ENCODE results near the gene BCL10. TPM values are rescaled to one million over a fixed set of nuclear protein-coding genes. Genes with fewer than 3 reads are reported as not detected.

Gene BCL10
- total and polyA plus RNA-seq, 2 of the 8 experiments (the other 6 are each of a cell fraction or from before 2014, with no cell fraction given): 7.4 to 29.6 TPM

- TF ChIP-seq HDAC2 (IDR thresholded peaks at IDR 0.05; ENCODE audit: borderline replicate concordance in 1 of 2, low read depth in 2 of 2, low read length in 2 of 2) (no peak), CEBPB (IDR thresholded peaks at IDR 0.05; ENCODE audit: low read depth, low read length) (no peak), SIN3A (conservative IDR thresholded peaks at IDR 0.05 in 1 of 2, IDR thresholded peaks at IDR 0.05 in 1 of 2; ENCODE audit: low read depth in 1 of 2, low read length in 2 of 2) (no peak; a peak in 1 of 4 replicates), CTBP2 (IDR thresholded peaks at IDR 0.05; ENCODE audit: borderline replicate concordance, insufficient read depth, insufficient read length, low read length) (no peak), SP1 (IDR thresholded peaks at IDR 0.05; ENCODE audit: low read depth, low read length) (0 out of 2 replicates have a peak, but pooled peaks have one; percentile 22), POLR2AphosphoS5 (IDR thresholded peaks at IDR 0.05; ENCODE audit: low read depth, low read length) (no peak)
Observed at GRCh38 chr1:85275701-85276214, 674 bp downstream of the BCL10 start (continued).

Measured in H1 (cell line).